ENCODE measurements around the gene BIRC6. TPM values are rescaled to one million over a fixed set of nuclear protein-coding genes. Genes with fewer than 3 reads are reported as not detected.
A peak's percentile ranks its signal among the peaks of the same experiment; 100 is the strongest.

Gene BIRC6
- total RNA-seq, 1 experiment from 2014 or later: 69.6 TPM

DNA sequence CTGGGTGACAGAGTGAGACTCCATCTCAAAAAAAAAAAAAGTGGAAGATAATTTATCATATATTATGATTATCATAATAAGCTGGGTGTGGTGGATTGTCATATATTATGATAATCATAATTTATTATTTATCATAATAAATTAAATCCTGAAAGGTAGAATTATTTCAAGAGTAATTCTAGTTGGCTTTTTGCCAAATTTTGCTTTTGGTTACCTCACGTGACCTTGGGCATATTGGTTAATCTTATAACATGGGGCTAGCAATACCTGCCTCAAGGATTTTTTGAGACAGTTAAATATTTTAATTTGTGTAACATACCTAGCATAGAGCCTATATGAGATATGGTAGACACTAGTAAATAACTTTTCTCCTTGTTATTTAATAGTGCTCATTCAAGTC, 159.7 kb downstream of the BIRC6 start:
- POLR2A ChIA-PET: interaction anchor here (0.6 kb wide), 1 partner anchor 1076 kb away, joined by 3 read pairs; no protein-coding TSS in a partner anchor
- no peak overlapping the region for H3K27ac Mint-ChIP-seq (ENCODE audit: low read depth, unreplicated experiment)
- no TSS peak for BruUV-seq (replicated peaks)

DNA sequence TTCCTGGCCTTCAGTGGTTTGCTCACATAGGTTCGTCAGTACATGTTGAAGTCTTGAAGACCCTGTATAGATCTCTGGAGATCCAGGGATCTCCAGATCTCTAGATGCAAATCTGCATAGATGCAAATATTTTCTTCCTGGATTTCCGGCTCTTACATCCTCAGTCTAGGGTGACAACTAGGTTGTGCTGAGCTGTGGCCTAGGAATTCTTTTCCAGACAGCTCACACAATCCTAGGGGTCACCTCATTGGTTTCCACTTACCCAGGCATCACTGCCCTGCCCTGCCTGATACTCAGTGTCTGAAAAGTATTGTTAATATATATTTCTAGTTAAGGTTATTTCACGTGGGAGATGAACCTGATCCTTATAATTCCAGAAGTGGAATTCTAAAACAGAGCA, 165.9 kb downstream of the BIRC6 start:
- DNase-seq (ENCODE audit: unreplicated experiment): no peak
- Mint-ChIP-seq H3K9me3 (ENCODE audit: unreplicated experiment) (no peaks in the 10 kb centered on the region), H3K27ac (ENCODE audit: low read depth, unreplicated experiment) (no peak overlapping the region), H3K36me3 (ENCODE audit: insufficient read depth, unreplicated experiment) (peaks cover 81% of the 10 kb centered on the region), H3K4me3 (ENCODE audit: unreplicated experiment) (no peak overlapping the region), H3K4me1 (ENCODE audit: insufficient read depth, unreplicated experiment) (no peaks in the 10 kb centered on the region), H3K27me3 (ENCODE audit: insufficient read depth, unreplicated experiment) (no peaks in the 10 kb centered on the region)
- BruUV-seq (replicated peaks): no TSS peak
- intact Hi-C loops (cut with micrococcal nuclease): no loop called here
- POLR2A ChIA-PET: no interaction called here
- CTCF ChIA-PET: no interaction called here
- TF ChIP-seq, protein P1, sequence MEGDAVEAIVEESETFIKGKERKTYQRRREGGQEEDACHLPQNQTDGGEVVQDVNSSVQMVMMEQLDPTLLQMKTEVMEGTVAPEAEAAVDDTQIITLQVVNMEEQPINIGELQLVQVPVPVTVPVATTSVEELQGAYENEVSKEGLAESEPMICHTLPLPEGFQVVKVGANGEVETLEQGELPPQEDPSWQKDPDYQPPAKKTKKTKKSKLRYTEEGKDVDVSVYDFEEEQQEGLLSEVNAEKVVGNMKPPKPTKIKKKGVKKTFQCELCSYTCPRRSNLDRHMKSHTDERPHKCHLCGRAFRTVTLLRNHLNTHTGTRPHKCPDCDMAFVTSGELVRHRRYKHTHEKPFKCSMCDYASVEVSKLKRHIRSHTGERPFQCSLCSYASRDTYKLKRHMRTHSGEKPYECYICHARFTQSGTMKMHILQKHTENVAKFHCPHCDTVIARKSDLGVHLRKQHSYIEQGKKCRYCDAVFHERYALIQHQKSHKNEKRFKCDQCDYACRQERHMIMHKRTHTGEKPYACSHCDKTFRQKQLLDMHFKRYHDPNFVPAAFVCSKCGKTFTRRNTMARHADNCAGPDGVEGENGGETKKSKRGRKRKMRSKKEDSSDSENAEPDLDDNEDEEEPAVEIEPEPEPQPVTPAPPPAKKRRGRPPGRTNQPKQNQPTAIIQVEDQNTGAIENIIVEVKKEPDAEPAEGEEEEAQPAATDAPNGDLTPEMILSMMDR (IDR thresholded peaks at IDR 0.05; ENCODE audit: unreplicated experiment): no peak

More for the DNA sequence above, 159.7 kb downstream of the BIRC6 start:
- H3K4me3 Mint-ChIP-seq (ENCODE audit: unreplicated experiment): no peak overlapping the region
- no peaks in the 10 kb centered on the region for H3K9me3 Mint-ChIP-seq (ENCODE audit: unreplicated experiment)
- H3K4me1 Mint-ChIP-seq (ENCODE audit: insufficient read depth, unreplicated experiment): no peaks in the 10 kb centered on the region
- CTCF ChIA-PET: interaction anchor here (0.6 to 1.4 kb wide), 2 partner anchors 11 to 159 kb away, joined by 3 to 4 read pairs; no protein-coding TSS in a partner anchor
- no peaks in the 10 kb centered on the region for H3K27me3 Mint-ChIP-seq (ENCODE audit: insufficient read depth, unreplicated experiment)
- peaks cover 79% of the 10 kb centered on the region for H3K36me3 Mint-ChIP-seq (ENCODE audit: insufficient read depth, unreplicated experiment)
- intact Hi-C loops (cut with micrococcal nuclease): no loop called here
- no peak for DNase-seq (ENCODE audit: unreplicated experiment)
- TF ChIP-seq, protein P1 (IDR thresholded peaks at IDR 0.05; ENCODE audit: unreplicated experiment): no peak

DNA sequence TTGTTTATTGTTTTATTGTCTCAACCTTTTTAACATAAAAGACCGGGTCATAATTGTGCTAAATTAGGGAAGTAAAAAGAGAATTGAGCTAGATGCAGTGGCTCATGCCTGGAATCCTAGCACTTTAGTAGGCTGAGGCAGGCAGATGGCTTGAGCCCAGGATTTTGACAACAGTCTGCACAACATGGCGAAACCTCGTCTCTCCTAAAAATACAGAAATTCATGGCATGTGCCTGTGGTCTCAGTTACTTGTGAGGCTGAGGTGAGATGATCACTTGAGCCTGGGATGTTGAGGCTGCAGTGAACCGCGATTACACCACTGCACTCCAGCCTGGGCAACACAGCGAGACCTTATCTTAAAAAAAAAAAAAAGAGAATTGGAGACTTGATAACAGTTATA, 166.9 kb downstream of the BIRC6 start:
- Mint-ChIP-seq H3K4me3 (ENCODE audit: unreplicated experiment) (no peak overlapping the region), H3K36me3 (ENCODE audit: insufficient read depth, unreplicated experiment) (peaks cover 82% of the 10 kb centered on the region), H3K4me1 (ENCODE audit: insufficient read depth, unreplicated experiment) (no peaks in the 10 kb centered on the region), H3K27me3 (ENCODE audit: insufficient read depth, unreplicated experiment) (no peaks in the 10 kb centered on the region), H3K9me3 (ENCODE audit: unreplicated experiment) (no peaks in the 10 kb centered on the region), H3K27ac (ENCODE audit: low read depth, unreplicated experiment) (no peak overlapping the region)
- BruUV-seq (replicated peaks): no TSS peak
- TF ChIP-seq, protein P1 (IDR thresholded peaks at IDR 0.05; ENCODE audit: unreplicated experiment): no peak
- ChIA-PET CTCF (no interaction called here), POLR2A (no interaction called here)
- DNase-seq (ENCODE audit: unreplicated experiment): no peak
- intact Hi-C loops (cut with micrococcal nuclease): no loop called here

DNA sequence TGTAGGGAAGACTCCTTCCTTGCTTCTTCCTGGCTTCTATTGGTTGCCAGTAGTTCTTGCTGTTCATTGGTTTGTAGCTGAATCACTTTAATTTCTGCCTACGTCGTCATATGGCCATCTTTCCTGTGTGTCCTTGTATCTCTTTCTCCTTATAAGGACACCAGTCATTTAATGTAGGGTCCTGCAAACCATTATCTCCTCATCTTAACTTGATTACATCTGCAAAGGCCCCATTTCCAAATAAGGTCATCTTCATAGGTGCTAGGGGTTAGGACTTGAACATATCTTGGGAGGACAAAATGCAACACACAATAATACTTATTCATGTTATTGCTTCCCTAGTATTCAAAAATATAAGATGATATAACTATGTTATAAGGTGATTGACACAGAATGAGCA, 175.5 kb downstream of the BIRC6 start:
- BruUV-seq (replicated peaks): no TSS peak

More for the DNA sequence above, 175.5 kb downstream of the BIRC6 start:
- Mint-ChIP-seq H3K9me3 (ENCODE audit: unreplicated experiment) (no peaks in the 10 kb centered on the region), H3K27me3 (ENCODE audit: insufficient read depth, unreplicated experiment) (no peaks in the 10 kb centered on the region), H3K4me3 (ENCODE audit: unreplicated experiment) (no peak overlapping the region), H3K4me1 (ENCODE audit: insufficient read depth, unreplicated experiment) (no peaks in the 10 kb centered on the region), H3K27ac (ENCODE audit: low read depth, unreplicated experiment) (peak overlapping the region; percentile 3), H3K36me3 (ENCODE audit: insufficient read depth, unreplicated experiment) (peaks cover 69% of the 10 kb centered on the region)
- intact Hi-C loops (cut with micrococcal nuclease): no loop called here
- ChIA-PET POLR2A (no interaction called here), CTCF (interaction anchor here (0.8 kb wide), 1 partner anchor 1617 kb away, joined by 4 read pairs; no protein-coding TSS in a partner anchor)
- DNase-seq (ENCODE audit: unreplicated experiment): no peak
- TF ChIP-seq, protein P1 (IDR thresholded peaks at IDR 0.05; ENCODE audit: unreplicated experiment): no peak

Data from MCF 10A (cell line).